ENCODE data around the gene COL4A6. TPM values are rescaled to one million over a fixed set of nuclear protein-coding genes. Genes with fewer than 3 reads are reported as not detected.

The COL4A6 gene
- total RNA-seq, 1 donor from 2014 or later: under 0.01 TPM

DNA sequence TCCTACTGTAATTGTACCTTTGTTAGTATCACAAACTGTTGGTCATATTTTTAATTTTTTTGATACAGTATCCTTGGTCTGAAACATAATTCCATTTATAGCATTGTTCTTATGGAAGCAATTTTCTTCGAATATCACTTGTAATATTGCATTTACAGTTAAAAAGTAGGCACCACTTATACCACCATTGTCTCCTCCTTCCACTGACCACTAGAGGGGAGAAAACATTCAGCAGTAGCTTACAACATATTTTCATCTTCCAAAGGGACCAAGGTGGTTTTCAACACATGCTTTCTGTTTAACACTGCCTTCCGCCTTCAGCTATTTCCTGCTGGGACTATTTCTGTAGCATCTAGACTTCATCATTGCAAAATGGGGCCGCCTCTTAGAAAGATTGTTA lies 146.2 kb downstream of the COL4A6 start:
- no peaks in the 10 kb centered on the region for H3K27me3 ChIP-seq
- H3K36me3 ChIP-seq: no peaks in the 10 kb centered on the region
- DNase-seq (ENCODE audit: low spot score in 2 of 2): no peak
- intact Hi-C loops (cut with DNase I): no loop called here
- H3K4me1 ChIP-seq: no peaks in the 10 kb centered on the region
- no peaks in the 10 kb centered on the region for H3K9me3 ChIP-seq
- no peak overlapping the region for H3K27ac ChIP-seq
- no peak overlapping the region for H3K4me3 ChIP-seq
- no peak for TF ChIP-seq CTCF (IDR thresholded peaks at IDR 0.05)

DNA sequence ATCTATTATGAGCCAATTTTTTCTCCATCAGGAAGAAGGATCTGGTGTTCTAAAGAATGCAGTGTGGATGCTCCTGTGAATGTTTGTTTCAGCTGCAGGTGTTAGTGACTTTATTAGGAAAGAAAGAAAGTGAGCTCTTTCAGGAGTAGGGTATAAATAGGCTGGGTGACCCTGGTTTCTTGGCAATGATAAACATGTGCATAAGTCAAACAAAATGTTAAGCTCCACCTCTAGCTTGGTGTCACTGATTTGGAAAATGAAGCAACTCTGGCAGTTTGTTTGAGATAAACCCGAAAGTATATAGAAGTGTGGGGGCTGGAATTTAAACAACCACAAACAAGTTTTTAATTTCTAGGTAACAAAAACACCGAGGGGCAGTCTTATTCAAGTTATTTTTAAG lies 152.3 kb downstream of the COL4A6 start:
- no peaks in the 10 kb centered on the region for H3K9me3 ChIP-seq
- no peak for DNase-seq (ENCODE audit: low spot score in 2 of 2)
- no peaks in the 10 kb centered on the region for H3K36me3 ChIP-seq
- intact Hi-C loops (cut with DNase I): no loop called here
- no peak overlapping the region for H3K4me3 ChIP-seq
- no peak overlapping the region for H3K27ac ChIP-seq
- no peak for TF ChIP-seq CTCF (IDR thresholded peaks at IDR 0.05)
- H3K4me1 ChIP-seq: no peaks in the 10 kb centered on the region
- H3K27me3 ChIP-seq: no peaks in the 10 kb centered on the region

DNA sequence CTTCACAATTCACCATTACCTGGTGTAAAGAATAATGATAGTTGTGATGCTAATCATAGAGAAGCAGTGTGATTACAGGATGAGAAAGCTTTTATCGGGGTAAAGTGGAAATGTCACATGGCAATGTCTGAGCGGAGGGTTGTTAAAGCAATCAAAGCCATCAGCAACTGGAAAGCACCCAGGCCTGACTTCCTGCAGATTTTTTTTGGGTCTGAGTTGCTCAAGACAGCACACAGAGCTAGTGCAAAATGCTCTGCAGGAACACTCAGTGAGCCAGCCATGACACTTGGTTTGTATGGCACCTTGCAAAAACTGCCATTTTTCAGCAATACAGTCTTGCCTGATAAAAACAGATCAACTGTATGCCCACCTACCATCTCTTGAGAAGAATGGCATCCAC lies 152.9 kb downstream of the COL4A6 start:
- Histone ChIP-seq H3K4me1 (no peaks in the 10 kb centered on the region), H3K27ac (no peak overlapping the region), H3K27me3 (no peaks in the 10 kb centered on the region), H3K4me3 (no peak overlapping the region), H3K36me3 (no peaks in the 10 kb centered on the region), H3K9me3 (no peaks in the 10 kb centered on the region)
- DNase-seq (ENCODE audit: low spot score in 2 of 2): no peak
- TF ChIP-seq CTCF (IDR thresholded peaks at IDR 0.05): no peak
- intact Hi-C loops (cut with DNase I): no loop called here

DNA sequence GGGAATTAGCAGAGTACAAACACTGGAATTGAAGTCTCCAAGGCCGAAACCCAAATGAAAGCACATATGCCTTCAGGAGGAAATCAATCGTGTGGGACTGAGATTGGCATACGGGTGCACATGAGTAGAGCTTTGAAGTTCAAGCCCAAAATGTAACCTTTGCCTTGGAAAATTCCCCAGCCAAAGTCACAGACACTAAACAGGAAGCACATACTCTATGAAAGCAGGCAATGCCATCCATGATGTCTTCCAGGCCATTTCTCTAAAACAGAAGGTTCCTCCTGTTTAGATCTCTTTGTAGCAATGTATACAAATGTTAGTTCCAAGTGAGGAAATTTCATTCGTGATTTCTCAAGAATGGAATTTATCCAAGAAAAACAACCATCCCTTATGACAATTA lies 162.5 kb downstream of the COL4A6 start:
- DNase-seq (ENCODE audit: low spot score in 2 of 2): no peak
- no peak overlapping the region for H3K27ac ChIP-seq
- no peak for TF ChIP-seq CTCF (IDR thresholded peaks at IDR 0.05)
- no peaks in the 10 kb centered on the region for H3K27me3 ChIP-seq
- H3K9me3 ChIP-seq: no peaks in the 10 kb centered on the region
- no peaks in the 10 kb centered on the region for H3K36me3 ChIP-seq
- intact Hi-C loops (cut with DNase I): no loop called here
- H3K4me3 ChIP-seq: no peak overlapping the region
- H3K4me1 ChIP-seq: no peaks in the 10 kb centered on the region

DNA sequence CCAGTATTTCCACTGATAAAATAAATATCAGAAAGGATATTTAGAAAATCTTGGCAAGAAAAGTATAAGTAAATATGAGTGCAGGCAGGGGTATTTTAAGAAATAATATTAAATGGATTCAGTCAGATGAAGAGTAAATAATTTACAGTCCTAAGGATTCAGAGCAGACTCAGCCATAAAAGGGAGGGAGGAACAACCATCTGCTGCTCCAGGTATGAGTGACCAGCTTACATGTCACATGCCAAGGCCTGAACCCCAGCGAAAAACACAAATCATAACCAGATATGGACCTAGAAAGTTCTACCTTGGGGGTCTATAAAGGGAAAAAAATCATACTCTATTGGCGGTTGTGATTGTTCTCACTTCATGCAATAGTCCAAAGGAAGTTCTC lies 166.8 kb downstream of the COL4A6 start:
- H3K4me1 ChIP-seq: no peaks in the 10 kb centered on the region
- no peaks in the 10 kb centered on the region for H3K27me3 ChIP-seq
- H3K9me3 ChIP-seq: no peaks in the 10 kb centered on the region
- intact Hi-C loops (cut with DNase I): no loop called here
- TF ChIP-seq CTCF (IDR thresholded peaks at IDR 0.05): no peak
- no peak overlapping the region for H3K27ac ChIP-seq
- H3K4me3 ChIP-seq: no peak overlapping the region
- no peaks in the 10 kb centered on the region for H3K36me3 ChIP-seq
- no peak for DNase-seq (ENCODE audit: low spot score in 2 of 2)

- no peak overlapping the region for H3K27ac ChIP-seq
- H3K36me3 ChIP-seq: no peaks in the 10 kb centered on the region
- no peak for TF ChIP-seq CTCF (IDR thresholded peaks at IDR 0.05)
- intact Hi-C loops (cut with DNase I): no loop called here
- no peak for DNase-seq (ENCODE audit: low spot score in 2 of 2)
- H3K4me1 ChIP-seq: no peaks in the 10 kb centered on the region
- H3K27me3 ChIP-seq: no peaks in the 10 kb centered on the region
- H3K4me3 ChIP-seq: no peak overlapping the region
- no peaks in the 10 kb centered on the region for H3K9me3 ChIP-seq
Observed at GRCh38 chrX:108270739-108271396, 167.4 kb downstream of the COL4A6 start.

Data from ascending aorta (tissue), 2 donors.